HCT116 (cell line): Measurements from ENCODE around the gene RSPO1. TPM values are rescaled to one million over a fixed set of nuclear protein-coding genes. Genes with fewer than 3 reads are reported as not detected.

Source experiments
- ATAC-seq: fragments of 200-7000 bp; cut with Tn5 transposase; 2 replicates; pipeline ENCODE4 v1.9.1; 2020; ENCODE audit warnings: mild to moderate bottlenecking, moderate library complexity
- BruUV-seq: library from RNA; stranded (reverse); fragments of 400-500 nt; replicated peaks from 2 replicates; lab custom pipeline; 2021; lab: Mats Ljungman, UMichigan
- CTCF ChIA-PET: fragments of 300-600 bp; sonication (Branson Sonifier 250); formaldehyde crosslinking; loops from one replicate; lab custom pipeline; 2021; ENCODE audit warnings: antibody characterized with exemption; lab: Charles Lee
- POLR2A ChIA-PET: fragments of 300-600, 350-600 bp; sonication (Branson Sonifier 250); formaldehyde crosslinking; loops from one replicate; lab custom pipeline; 2021; ENCODE audit warnings: antibody characterized with exemption; lab: Charles Lee
- RAD21 ChIA-PET, 2 experiments: fragments of 300-600 bp; sonication (Branson Sonifier 250); formaldehyde crosslinking; loops; one replicate each; lab custom pipeline; 2023; ENCODE audit warnings: low total read pairs in 2 of 2; ENCODE audit not compliant: uncharacterized antibody in 2 of 2, unreplicated experiment in 2 of 2, low non-redundant PET in 1 of 2; lab: Charles Lee
- DNase-seq: peaks from one replicate; pipeline ENCODE4 v3.0.0-alpha.2; 2010; ENCODE audit warnings: low read depth, low spot score
- H2AFZ ChIP-seq: fragments of 200-600 bp; shearing (Covaris generic), sonication (generic); 2 replicates; pipeline ENCODE4 v1.6.1; 2017; ENCODE audit warnings: low read depth, mixed run types, mixed read lengths, antibody characterized with exemption, low read length; ENCODE audit not compliant: poor library complexity, severe bottlenecking
- H3K27ac ChIP-seq: 2 replicates; pipeline ENCODE4 v1.5.1; 2012; ENCODE audit warnings: low read depth, low read length
- H3K27me3 ChIP-seq: fragments of 200-600 bp; sonication (generic); 2 replicates; pipeline ENCODE4 v1.6.1; 2016; ENCODE audit warnings: mixed run types, low read length, mixed read lengths; ENCODE audit not compliant: insufficient read depth
- H3K36me3 ChIP-seq, 2 experiments: fragments of 200-500 bp in 1 of 2; fragments of 200-600 bp in 1 of 2; sonication (Bioruptor generic) in 1 of 2; sonication (generic) in 1 of 2; 2 replicates each; pipeline versions ENCODE4 v1.5.1 to v1.6.1; 2014 to 2016; ENCODE audit warnings: low read length in 2 of 2, inconsistent platforms in 1 of 2, mixed read lengths in 1 of 2, mixed run types in 1 of 2; ENCODE audit not compliant: insufficient read depth in 2 of 2, control insufficient read depth in 1 of 2
- H3K4me1 ChIP-seq, 2 experiments: fragments of 200-600 bp in 1 of 2; sonication (generic) in 1 of 2; 2 replicates each; pipeline versions ENCODE4 v1.5.1 to v1.6.1; 2012 to 2017; ENCODE audit warnings: low read length in 2 of 2, inconsistent platforms in 1 of 2, mild to moderate bottlenecking in 1 of 2, mixed read lengths in 1 of 2, mixed run types in 1 of 2, moderate library complexity in 1 of 2; ENCODE audit not compliant: insufficient read depth in 2 of 2, control insufficient read depth in 1 of 2
- H3K4me2 ChIP-seq: fragments of 200-600 bp; sonication (generic); 2 replicates; pipeline ENCODE4 v1.6.1; 2017; ENCODE audit warnings: mixed run types, low read length, mixed read lengths
- H3K4me3 ChIP-seq, 2 experiments: fragments of 200-600 bp in 1 of 2; sonication (generic) in 1 of 2; replicated peaks in 1 of 2; 2 replicates each; pipeline ENCODE4 v1.5.1; 2011 to 2016; ENCODE audit warnings: low read length in 2 of 2, control low read depth in 1 of 2, low read depth in 1 of 2, mild to moderate bottlenecking in 1 of 2, mixed read lengths in 1 of 2, mixed run types in 1 of 2
- H3K79me2 ChIP-seq: fragments of 200-600 bp; sonication (generic); 2 replicates; pipeline ENCODE4 v1.6.1; 2017; ENCODE audit warnings: mild to moderate bottlenecking, mixed run types, low read length, moderate library complexity, mixed read lengths; ENCODE audit not compliant: insufficient read depth
- H3K9ac ChIP-seq: fragments of 200-600 bp; sonication (generic); 2 replicates; pipeline ENCODE4 v1.6.1; 2016; ENCODE audit warnings: low read length, mixed read lengths
- H3K9me2 ChIP-seq: fragments of 200-600 bp; sonication (generic), shearing (Covaris generic); 2 replicates; pipeline ENCODE4 v1.6.1; 2017; ENCODE audit warnings: mixed run types, mild to moderate bottlenecking, moderate library complexity; ENCODE audit not compliant: insufficient read depth
- H3K9me3 ChIP-seq, 2 experiments: fragments of 200-500 bp in 1 of 2; fragments of 200-600 bp in 1 of 2; sonication (Bioruptor generic) in 1 of 2; sonication (generic) in 1 of 2; 2 replicates each; pipeline ENCODE4 v1.6.1; 2014 to 2017; ENCODE audit warnings: low read length in 2 of 2, mixed read lengths in 2 of 2, inconsistent platforms in 1 of 2, low read depth in 1 of 2, mild to moderate bottlenecking in 1 of 2, mixed run types in 1 of 2, moderate library complexity in 1 of 2; ENCODE audit not compliant: control insufficient read depth in 1 of 2, insufficient read depth in 1 of 2
- H4K20me1 ChIP-seq: fragments of 200-600 bp; sonication (generic), shearing (Covaris generic); 2 replicates; pipeline ENCODE4 v1.6.1; 2017; ENCODE audit warnings: mixed run types, mild to moderate bottlenecking, moderate library complexity; ENCODE audit not compliant: insufficient read depth
- ATF3 ChIP-seq: IDR thresholded peaks from 2 replicates; pipeline ENCODE4 v1.6.1; 2012
- CBX3 ChIP-seq: IDR thresholded peaks from 2 replicates; pipeline ENCODE4 v1.6.1; 2012; ENCODE audit warnings: low read depth
- EGR1 ChIP-seq: IDR thresholded peaks from 2 replicates; pipeline ENCODE4 v1.6.1; 2012; ENCODE audit warnings: low read depth
- EZH2 ChIP-seq: fragments of 200-600 bp; sonication (generic); IDR thresholded peaks from 2 replicates; pipeline ENCODE4 v1.6.1; 2017; ENCODE audit warnings: antibody characterized with exemption, mixed run types
- EZH2phosphoT487 ChIP-seq: fragments of 200-600 bp; IDR thresholded peaks from 2 replicates; pipeline ENCODE4 v1.6.1; 2018; ENCODE audit warnings: antibody characterized with exemption, borderline replicate concordance
- FOSL1 ChIP-seq: IDR thresholded peaks from 2 replicates; pipeline ENCODE4 v1.6.1; 2012; ENCODE audit warnings: low read depth
- MAX ChIP-seq: IDR thresholded peaks from 2 replicates; pipeline ENCODE4 v1.6.1; 2012
- POLR2A ChIP-seq: IDR thresholded peaks from 2 replicates; pipeline ENCODE4 v1.7.0; 2011; ENCODE audit warnings: borderline replicate concordance; ENCODE audit not compliant: insufficient read depth, insufficient read length; ENCODE audit errors: extremely low read depth
- POLR2AphosphoS5 ChIP-seq: IDR thresholded peaks from 2 replicates; pipeline ENCODE4 v1.6.1; 2011; ENCODE audit warnings: mild to moderate bottlenecking, low read depth, low read length, moderate library complexity
- RAD21 ChIP-seq: IDR thresholded peaks from 2 replicates; pipeline ENCODE4 v1.6.1; 2012; ENCODE audit warnings: low read depth, mild to moderate bottlenecking
- SP1 ChIP-seq: IDR thresholded peaks from 2 replicates; pipeline ENCODE4 v1.6.1; 2012; ENCODE audit warnings: low read depth
- SRF ChIP-seq: IDR thresholded peaks from 2 replicates; pipeline ENCODE4 v1.6.1; 2012; ENCODE audit warnings: low read depth
- TCF7L2 ChIP-seq: IDR thresholded peaks from 2 replicates; pipeline ENCODE4 v1.7.0; 2011; ENCODE audit warnings: borderline replicate concordance, inconsistent platforms; ENCODE audit not compliant: insufficient read depth, insufficient read length; ENCODE audit errors: extremely low read depth
- YY1 ChIP-seq: IDR thresholded peaks from 2 replicates; pipeline ENCODE4 v1.6.1; 2011; ENCODE audit warnings: low read length, low read depth, moderate library complexity, mild to moderate bottlenecking; ENCODE audit not compliant: insufficient replicate concordance; ENCODE audit errors: extremely low read depth
- ZFX ChIP-seq: fragments of 450-650 bp; IDR thresholded peaks from 2 replicates; pipeline ENCODE4 v1.6.1; 2017
- ZNF274 ChIP-seq: fragments of 200-500 bp; sonication (Bioruptor generic); IDR thresholded peaks from 2 replicates; pipeline ENCODE4 v1.6.1; 2014; ENCODE audit warnings: mild to moderate bottlenecking, low read depth, low read length, inconsistent platforms
- intact Hi-C: fragments of 100-400 bp; cut with micrococcal nuclease; formaldehyde crosslinking; loops from 2 replicates; pipeline ENCODE4 v1.10.0; 2022
- total RNA-seq: library from RNA; stranded (reverse); gene quantifications from one replicate; pipeline ENCODE4 v1.2.1, GENCODE V29; 2021; ENCODE audit not compliant: unreplicated experiment

RSPO1 gene
- total RNA-seq, 1 experiment from 2014 or later, result 0.15 TPM

GRCh38 chr1:37601441-37601840 lies 33.3 kb downstream of the RSPO1 start:
- Histone ChIP-seq H3K36me3 (no peaks in the 10 kb centered on the region), H3K27ac (no peak overlapping the region), H2AFZ (no peak overlapping the region), H3K9me3 (no peaks in the 10 kb centered on the region), H3K27me3 (peaks cover 7% of the 10 kb centered on the region; the same call in 1 of the 2 replicates), H4K20me1 (no peaks in the 10 kb centered on the region), H3K9ac (no peak overlapping the region), H3K4me1 (peaks cover under 1% of the 10 kb centered on the region in 2 experiments; a peak in 2 of 4 replicates), H3K4me2 (no peak overlapping the region), H3K9me2 (no peaks in the 10 kb centered on the region), H3K79me2 (no peaks in the 10 kb centered on the region), H3K4me3 (no peak overlapping the region)
- ATAC-seq (no peak), DNase-seq (no peak)
- ChIA-PET RAD21 (no interaction called here), POLR2A (interaction anchor here (1.6 kb wide), 1 partner anchor 129 kb away, joined by 3 read pairs; no protein-coding TSS in a partner anchor), CTCF (no interaction called here)
- intact Hi-C loops, result no loop called here
- TF ChIP-seq SP1 (no peak), TCF7L2 (no peak), EGR1 (no peak), CBX3 (no peak), EZH2phosphoT487 (no peak), ZFX (no peak), ZNF274 (no peak), POLR2A (no peak), EZH2 (no peak), POLR2AphosphoS5 (no peak), FOSL1 (no peak), SRF (no peak), YY1 (no peak)
- BruUV-seq, result no TSS peak

- no peak overlapping the region for H3K27ac ChIP-seq
- no peaks in the 10 kb centered on the region for H3K27me3 ChIP-seq
- no peak overlapping the region for H3K9ac ChIP-seq
- H3K79me2 ChIP-seq, result peaks cover 8% of the 10 kb centered on the region
- H3K9me2 ChIP-seq, result no peaks in the 10 kb centered on the region
- ChIA-PET CTCF (no interaction called here), POLR2A (no interaction called here), RAD21 (no interaction called here)
- no peak for ATAC-seq
- peaks cover 4 to 7% of the 10 kb centered on the region in 2 experiments; a peak in 2 of 4 replicates for H3K4me1 ChIP-seq
- no peaks in the 10 kb centered on the region; the same call in 1 of the 2 replicates for H4K20me1 ChIP-seq
- intact Hi-C loops, result loop anchor here (5.0 kb wide), 1 partner anchor 128 kb away; the partner anchor contains the start of gene ZC3H12A
- DNase-seq, result no peak
- BruUV-seq, result no TSS peak
- TF ChIP-seq MAX, result no peak
- TF ChIP-seq SRF, result no peak
- no peak for TF ChIP-seq ATF3
- TF ChIP-seq RAD21, result no peak
- no peak overlapping the region for H3K4me2 ChIP-seq
- no peak overlapping the region for H2AFZ ChIP-seq
- H3K36me3 ChIP-seq, result no peaks in the 10 kb centered on the region
- no peak overlapping the region for H3K4me3 ChIP-seq
- H3K9me3 ChIP-seq, result no peaks in the 10 kb centered on the region
Measured at GRCh38 chr1:37599940-37600339, 34.8 kb downstream of the RSPO1 start.
